ENCODE data around the gene ALCAM. TPM values are rescaled to one million over a fixed set of nuclear protein-coding genes. Genes with fewer than 3 reads are reported as not detected.

ALCAM gene
- total and polyA plus RNA-seq, 8 donors, result 11.3 to 121 (median 50.7) TPM

DNA sequence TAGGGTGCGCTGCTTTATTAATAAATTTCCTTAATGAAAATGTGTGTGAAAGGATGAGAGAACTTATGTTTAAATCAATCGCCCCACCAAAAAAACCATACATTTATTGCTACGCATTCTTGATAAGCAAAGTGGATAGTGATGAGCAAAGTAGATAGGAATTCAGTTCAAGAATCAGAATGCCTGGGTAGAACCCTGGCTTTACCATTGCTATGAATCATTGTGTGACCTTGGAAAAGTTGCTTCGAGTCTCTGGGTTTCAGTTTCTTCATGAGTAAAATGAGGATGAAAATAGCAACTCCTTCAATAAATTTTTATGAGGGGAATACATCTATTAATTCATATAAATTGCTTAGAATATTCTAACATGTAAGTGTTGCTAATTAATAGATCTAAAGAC, 2.6 kb upstream of the ALCAM start:
- H3K36me3 ChIP-seq, result no peaks in the 10 kb centered on the region
- no peak overlapping the region for H3K27ac ChIP-seq
- no peak overlapping the region for H3K4me3 ChIP-seq
- intact Hi-C loops (cut with DNase I; ENCODE audit: low total_unique reads), result no loop called here
- peaks cover 6 to 35% (median 29%) of the 10 kb centered on the region in 4 donors for H3K4me1 ChIP-seq
- no peak for DNase-seq
- 84 to 95% (median 93%) methylated on average over 4 of the region's 4 CpGs for WGBS, 5 donors
- H3K9me3 ChIP-seq, result no peaks in the 10 kb centered on the region
- H3K27me3 ChIP-seq, result no peaks in the 10 kb centered on the region
- TF ChIP-seq POLR2A (IDR thresholded peaks at IDR 0.05) (no peak), POLR2AphosphoS5 (IDR thresholded peaks at IDR 0.05) (no peak), EP300 (IDR thresholded peaks at IDR 0.05) (no peak)
- TF ChIP-seq, protein P1, sequence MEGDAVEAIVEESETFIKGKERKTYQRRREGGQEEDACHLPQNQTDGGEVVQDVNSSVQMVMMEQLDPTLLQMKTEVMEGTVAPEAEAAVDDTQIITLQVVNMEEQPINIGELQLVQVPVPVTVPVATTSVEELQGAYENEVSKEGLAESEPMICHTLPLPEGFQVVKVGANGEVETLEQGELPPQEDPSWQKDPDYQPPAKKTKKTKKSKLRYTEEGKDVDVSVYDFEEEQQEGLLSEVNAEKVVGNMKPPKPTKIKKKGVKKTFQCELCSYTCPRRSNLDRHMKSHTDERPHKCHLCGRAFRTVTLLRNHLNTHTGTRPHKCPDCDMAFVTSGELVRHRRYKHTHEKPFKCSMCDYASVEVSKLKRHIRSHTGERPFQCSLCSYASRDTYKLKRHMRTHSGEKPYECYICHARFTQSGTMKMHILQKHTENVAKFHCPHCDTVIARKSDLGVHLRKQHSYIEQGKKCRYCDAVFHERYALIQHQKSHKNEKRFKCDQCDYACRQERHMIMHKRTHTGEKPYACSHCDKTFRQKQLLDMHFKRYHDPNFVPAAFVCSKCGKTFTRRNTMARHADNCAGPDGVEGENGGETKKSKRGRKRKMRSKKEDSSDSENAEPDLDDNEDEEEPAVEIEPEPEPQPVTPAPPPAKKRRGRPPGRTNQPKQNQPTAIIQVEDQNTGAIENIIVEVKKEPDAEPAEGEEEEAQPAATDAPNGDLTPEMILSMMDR (IDR thresholded peaks at IDR 0.05), result no peak

- DNase-seq, result no peak
- Histone ChIP-seq H3K4me3 (peak overlapping the region in 2 of 4 donors; percentile 69 to 75), H3K9me3 (no peaks in the 10 kb centered on the region), H3K4me1 (peaks cover 6 to 44% (median 30%) of the 10 kb centered on the region in 4 donors), H3K36me3 (no peaks in the 10 kb centered on the region), H3K27ac (peak overlapping the region in 3 of 5 donors; percentile 88 to 97 (median 91)), H3K27me3 (no peaks in the 10 kb centered on the region)
- WGBS, 5 donors, result 26 to 54% (median 35%) methylated on average over 5 of the region's 5 CpGs
- intact Hi-C loops (cut with DNase I; ENCODE audit: low total_unique reads), result no loop called here
- TF ChIP-seq POLR2A (IDR thresholded peaks at IDR 0.05) (no peak), EP300 (IDR thresholded peaks at IDR 0.05) (no peak), POLR2AphosphoS5 (IDR thresholded peaks at IDR 0.05) (no peak)
- TF ChIP-seq, protein P1 (IDR thresholded peaks at IDR 0.05), result no peak
Measured at GRCh38 chr3:105365081-105365390, 1.7 kb upstream of the ALCAM start.

DNA sequence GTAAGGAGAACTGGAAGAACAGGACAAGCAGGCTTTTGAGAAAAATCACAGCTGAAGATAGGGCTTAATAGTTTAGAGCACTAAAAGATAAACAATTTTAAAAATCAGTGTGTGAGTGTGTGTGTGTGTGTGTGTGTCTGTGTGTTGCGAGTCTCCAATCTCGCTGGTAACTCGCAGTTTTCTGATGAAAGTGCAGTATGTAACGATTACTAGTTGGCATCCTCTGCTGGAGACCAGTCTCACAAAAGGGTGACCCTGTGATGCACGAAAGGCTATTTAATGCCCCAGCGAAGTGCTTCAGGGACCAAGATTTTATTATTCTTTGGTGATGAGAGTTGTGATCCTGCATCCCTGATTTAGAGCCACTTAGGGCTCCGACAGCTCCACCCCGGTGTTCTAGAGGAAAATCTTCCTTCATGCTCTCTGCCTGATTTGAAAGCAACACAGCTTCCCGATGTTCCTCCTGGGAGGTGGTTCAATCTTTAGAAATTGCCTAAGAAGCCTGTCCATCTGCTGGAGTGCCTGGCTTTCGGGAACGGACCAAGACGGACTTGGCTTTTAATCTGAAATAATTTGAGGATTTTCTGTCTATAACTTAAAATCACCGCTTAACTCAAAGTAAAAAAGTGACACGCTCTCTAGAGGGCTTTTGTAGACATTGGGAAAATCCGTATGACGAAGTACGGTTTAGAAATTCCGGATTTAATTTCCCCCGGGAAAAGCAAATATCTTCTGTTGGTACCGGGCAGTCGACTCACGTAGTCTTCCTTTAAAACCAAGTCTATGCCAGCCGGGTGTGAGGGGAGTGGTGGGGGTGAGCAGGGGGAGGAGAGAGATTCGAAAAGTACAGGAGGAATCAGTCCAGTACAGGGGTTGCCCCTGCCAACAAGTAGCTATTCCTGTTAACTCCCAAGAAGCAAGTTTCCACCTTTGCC, 1.1 kb upstream of the ALCAM start:
- 3 to 9% (median 6%) methylated on average over 24 of the region's 24 CpGs for WGBS, 5 donors
- peak; percentile 24 to 74 for DNase-seq
- Histone ChIP-seq H3K4me1 (peaks cover 6 to 48% (median 33%) of the 10 kb centered on the region in 4 donors), H3K27ac (peak overlapping the region; percentile 88 to 97 (median 89)), H3K4me3 (peak overlapping the region; percentile 53 to 75 (median 64)), H3K27me3 (no peaks in the 10 kb centered on the region), H3K36me3 (no peaks in the 10 kb centered on the region), H3K9me3 (no peaks in the 10 kb centered on the region)
- intact Hi-C loops (cut with DNase I; ENCODE audit: low total_unique reads), result no loop called here
- TF ChIP-seq, protein P1 (IDR thresholded peaks at IDR 0.05), result no peak
- TF ChIP-seq POLR2AphosphoS5 (IDR thresholded peaks at IDR 0.05) (no peak), EP300 (IDR thresholded peaks at IDR 0.05) (no peak), POLR2A (IDR thresholded peaks at IDR 0.05) (no peak)

DNA sequence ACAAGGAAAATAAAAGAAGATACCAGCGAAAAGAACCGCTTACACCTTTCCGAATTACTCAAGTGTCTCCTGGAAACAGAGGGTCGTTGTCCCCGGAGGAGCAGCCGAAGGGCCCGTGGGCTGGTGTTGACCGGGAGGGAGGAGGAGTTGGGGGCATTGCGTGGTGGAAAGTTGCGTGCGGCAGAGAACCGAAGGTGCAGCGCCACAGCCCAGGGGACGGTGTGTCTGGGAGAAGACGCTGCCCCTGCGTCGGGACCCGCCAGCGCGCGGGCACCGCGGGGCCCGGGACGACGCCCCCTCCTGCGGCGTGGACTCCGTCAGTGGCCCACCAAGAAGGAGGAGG, 325 bp downstream of the ALCAM start:
- Histone ChIP-seq H3K27ac (peak overlapping the region; percentile 88 to 97 (median 89)), H3K4me3 (peak overlapping the region; percentile 53 to 75 (median 64)), H3K9me3 (no peaks in the 10 kb centered on the region), H3K4me1 (peaks cover 6 to 51% (median 36%) of the 10 kb centered on the region in 4 donors), H3K36me3 (no peaks in the 10 kb centered on the region), H3K27me3 (no peaks in the 10 kb centered on the region)
- intact Hi-C loops (cut with DNase I; ENCODE audit: low total_unique reads), result no loop called here
- peak; percentile 40 to 71 for DNase-seq
- 0 to 1% (median 1%) methylated on average over 16 to 29 of the region's 29 CpGs for WGBS, 5 donors
- no peak for TF ChIP-seq EP300 (IDR thresholded peaks at IDR 0.05)
- no peak for TF ChIP-seq POLR2AphosphoS5 (IDR thresholded peaks at IDR 0.05)
- TF ChIP-seq, protein P1 (IDR thresholded peaks at IDR 0.05), result no peak
- no peak for TF ChIP-seq POLR2A (IDR thresholded peaks at IDR 0.05)

All from stomach (tissue), 9 donors.